Liver (tissue), 9 donors: ENCODE data around the gene SETD7. TPM values are rescaled to one million over a fixed set of nuclear protein-coding genes. Genes with fewer than 3 reads are reported as not detected.

Experiments
- DNase-seq: peaks from one replicate; pipeline ENCODE4 v3.0.0-alpha.2; 2017; ENCODE audit warnings: low spot score
- H3K27ac ChIP-seq, 2 donors: one replicate each; pipeline ENCODE4 v1.7.0; 2013; ENCODE audit warnings: inconsistent platforms in 2 of 2, low read length in 2 of 2, control low read depth in 1 of 2, low read depth in 1 of 2, mild to moderate bottlenecking in 1 of 2
- H3K27me3 ChIP-seq, 4 donors: one replicate each; pipeline versions ENCODE4 v1.6.1 to v1.7.0; 2013; ENCODE audit warnings: low read length in 3 of 4, inconsistent platforms in 1 of 4, mild to moderate bottlenecking in 1 of 4, moderate library complexity in 1 of 4; ENCODE audit not compliant: control insufficient read depth in 4 of 4, insufficient read depth in 4 of 4
- H3K36me3 ChIP-seq, 4 donors: one replicate each; pipeline versions ENCODE4 v1.6.1 to v1.7.0; 2013; ENCODE audit warnings: low read length in 3 of 4, mild to moderate bottlenecking in 3 of 4, low read depth in 1 of 4, moderate library complexity in 1 of 4; ENCODE audit not compliant: control insufficient read depth in 4 of 4, insufficient read depth in 3 of 4
- H3K4me1 ChIP-seq, 4 donors: one replicate each; pipeline versions ENCODE4 v1.6.1 to v1.7.0; 2013; ENCODE audit warnings: low read length in 3 of 4, mild to moderate bottlenecking in 3 of 4, moderate library complexity in 1 of 4; ENCODE audit not compliant: control insufficient read depth in 4 of 4, insufficient read depth in 4 of 4
- H3K4me3 ChIP-seq, 3 donors: one replicate each; pipeline versions ENCODE4 v1.6.1 to v1.7.0; 2013; ENCODE audit warnings: low read length in 3 of 3, control low read depth in 1 of 3, low read depth in 1 of 3, mild to moderate bottlenecking in 1 of 3
- H3K9ac ChIP-seq, 2 donors: one replicate each; pipeline ENCODE4 v1.7.0; 2013; ENCODE audit warnings: low read length in 2 of 2, mild to moderate bottlenecking in 2 of 2, moderate library complexity in 2 of 2, control low read depth in 1 of 2, low read depth in 1 of 2
- H3K9me3 ChIP-seq, 4 donors: one replicate each; pipeline versions ENCODE4 v1.6.1 to v1.7.0; 2013; ENCODE audit warnings: low read length in 3 of 4; ENCODE audit not compliant: control insufficient read depth in 4 of 4
- ATF3 ChIP-seq: IDR thresholded peaks from 2 replicates; pipeline ENCODE4 v1.6.1; 2016; ENCODE audit warnings: antibody characterized with exemption
- CTCF ChIP-seq: fragments of 150-350 bp; IDR thresholded peaks from 2 replicates; pipeline ENCODE4 v1.5.1; 2017; ENCODE audit warnings: improper control_type of control experiment, low read depth, low read length; ENCODE audit not compliant: missing input control
- EGR1 ChIP-seq, 2 donors: IDR thresholded peaks; 2 replicates each; pipeline ENCODE4 v1.6.1; 2016 to 2018; ENCODE audit warnings: antibody characterized with exemption in 2 of 2, low read depth in 2 of 2
- FOXA1 ChIP-seq: IDR thresholded peaks from 2 replicates; pipeline ENCODE4 v1.6.1; 2016; ENCODE audit warnings: antibody characterized with exemption
- FOXA2 ChIP-seq: IDR thresholded peaks from 2 replicates; pipeline ENCODE4 v1.6.1; 2016; ENCODE audit warnings: antibody characterized with exemption
- GABPA ChIP-seq, 2 donors: IDR thresholded peaks in 1 of 2; conservative IDR thresholded peaks in 1 of 2; 2 replicates each; pipeline ENCODE4 v1.6.1; 2016; ENCODE audit warnings: antibody characterized with exemption in 2 of 2, mild to moderate bottlenecking in 1 of 2, moderate library complexity in 1 of 2
- HNF4A ChIP-seq, 2 donors: conservative IDR thresholded peaks; 2 replicates each; pipeline ENCODE4 v1.6.1; 2016; ENCODE audit warnings: antibody characterized with exemption in 2 of 2, mild to moderate bottlenecking in 2 of 2
- HNF4G ChIP-seq: IDR thresholded peaks from 2 replicates; pipeline ENCODE4 v1.6.1; 2016; ENCODE audit warnings: antibody characterized with exemption
- MAX ChIP-seq: IDR thresholded peaks from 2 replicates; pipeline ENCODE4 v1.6.1; 2016; ENCODE audit warnings: antibody characterized with exemption
- NR2F2 ChIP-seq: IDR thresholded peaks from 2 replicates; pipeline ENCODE4 v1.6.1; 2016; ENCODE audit warnings: antibody characterized with exemption
- RAD21 ChIP-seq, 2 donors: IDR thresholded peaks; 2 replicates each; pipeline ENCODE4 v1.6.1; 2016; ENCODE audit warnings: antibody characterized with exemption in 2 of 2, mild to moderate bottlenecking in 2 of 2
- RXRA ChIP-seq, 2 donors: IDR thresholded peaks; 2 replicates each; pipeline ENCODE4 v1.6.1; 2017 to 2018; ENCODE audit warnings: antibody characterized with exemption in 2 of 2, mild to moderate bottlenecking in 1 of 2
- SP1 ChIP-seq: IDR thresholded peaks from 2 replicates; pipeline ENCODE4 v1.6.1; 2018; ENCODE audit warnings: antibody characterized with exemption, mild to moderate bottlenecking
- TAF1 ChIP-seq: conservative IDR thresholded peaks from 2 replicates; pipeline ENCODE4 v1.6.1; 2016; ENCODE audit warnings: antibody characterized with exemption, mild to moderate bottlenecking
- YY1 ChIP-seq: IDR thresholded peaks from 2 replicates; pipeline ENCODE4 v1.6.1; 2016; ENCODE audit warnings: antibody characterized with exemption, mild to moderate bottlenecking
- ZBTB33 ChIP-seq: IDR thresholded peaks from 2 replicates; pipeline ENCODE4 v1.6.1; 2016; ENCODE audit warnings: antibody characterized with exemption
- WGBS: extraction: QIAGEN DNeasy Blood & Tissue Kit; methylation state at CpG from one replicate; pipeline ENCODE4 v1.1.7; 2013; 5-methylcytosine and 5-hydroxymethylcytosine counted together
- polyA plus RNA-seq, 2 donors: library from polyadenylated mRNA; stranded (reverse) in 1 of 2; unstranded in 1 of 2; fragments of 200-250 nt in 1 of 2; fragments of >200 nt in 1 of 2; fragmentation: Nextera tagmentation in 1 of 2; extraction: Ambion mirVana in 1 of 2; gene quantifications; one replicate each; pipeline versions ENCODE4 v1.2.1 to v1.2.3, GENCODE V29; 2013 to 2015
- total RNA-seq, 2 donors: library from RNA; depleted of rRNA; stranded (reverse); fragments of >200 nt; gene quantifications; one replicate each; pipeline ENCODE4 v1.2.3, GENCODE V29; 2014
- donor health status: healthy.
- donor health status: healthy.
- donor health status: healthy.
- donor health status: healthy.
- donor health status: healthy.

Gene SETD7
- total and polyA plus RNA-seq, 4 donors: 12.9 to 81.7 (median 18.0) TPM

- Histone ChIP-seq H3K9ac (no peak overlapping the region), H3K4me3 (no peak overlapping the region), H3K4me1 (no peaks in the 10 kb centered on the region), H3K36me3 (no peaks in the 10 kb centered on the region), H3K27me3 (no peaks in the 10 kb centered on the region), H3K27ac (no peak overlapping the region), H3K9me3 (no peaks in the 10 kb centered on the region)
- no peak for TF ChIP-seq CTCF
- TF ChIP-seq GABPA (IDR thresholded peaks at IDR 0.05 in 1 of 2, conservative IDR thresholded peaks at IDR 0.05 in 1 of 2): no peak
- no peak for TF ChIP-seq FOXA1
- TF ChIP-seq RAD21 (IDR thresholded peaks at IDR 0.05): no peak
- TF ChIP-seq EGR1 (IDR thresholded peaks at IDR 0.05; ENCODE audit: low read depth in 2 of 2): no peak
- no peak for TF ChIP-seq HNF4G
- TF ChIP-seq FOXA2: no peak
- TF ChIP-seq SP1: no peak
- no peak for TF ChIP-seq YY1
- 88% methylated on average over 3 of the region's 3 CpGs for WGBS
- no peak for DNase-seq
Observed at GRCh38 chr4:139574641-139575040, 18.6 kb upstream of the SETD7 start.

GRCh38 chr4:139568206-139568955 lies 12.4 kb upstream of the SETD7 start:
- Histone ChIP-seq H3K9me3 (no peaks in the 10 kb centered on the region), H3K36me3 (no peaks in the 10 kb centered on the region), H3K4me1 (no peaks in the 10 kb centered on the region), H3K9ac (no peak overlapping the region), H3K4me3 (no peak overlapping the region), H3K27me3 (no peaks in the 10 kb centered on the region), H3K27ac (no peak overlapping the region)
- 93% methylated on average over 10 of the region's 10 CpGs for WGBS
- DNase-seq: no peak
- TF ChIP-seq EGR1 (IDR thresholded peaks at IDR 0.05; ENCODE audit: low read depth in 2 of 2) (no peak), SP1 (no peak), FOXA1 (no peak), HNF4G (no peak), TAF1 (no peak), GABPA (IDR thresholded peaks at IDR 0.05 in 1 of 2, conservative IDR thresholded peaks at IDR 0.05 in 1 of 2) (no peak), YY1 (no peak), ZBTB33 (no peak), MAX (no peak)

- no peak for DNase-seq
- Histone ChIP-seq H3K9me3 (no peaks in the 10 kb centered on the region), H3K9ac (no peak overlapping the region), H3K4me3 (no peak overlapping the region), H3K36me3 (no peaks in the 10 kb centered on the region), H3K27ac (no peak overlapping the region), H3K4me1 (peaks cover 0 to 10% (median 9%) of the 10 kb centered on the region in 4 donors), H3K27me3 (no peaks in the 10 kb centered on the region)
- WGBS: 92% methylated on average over 7 of the region's 7 CpGs
- TF ChIP-seq HNF4A (conservative IDR thresholded peaks at IDR 0.05): no peak
- TF ChIP-seq MAX: no peak
- no peak for TF ChIP-seq FOXA1
- TF ChIP-seq NR2F2: no peak
- TF ChIP-seq CTCF: no peak
- no peak for TF ChIP-seq ATF3
- TF ChIP-seq ZBTB33: no peak
- no peak for TF ChIP-seq RAD21 (IDR thresholded peaks at IDR 0.05)
- no peak for TF ChIP-seq YY1
- TF ChIP-seq EGR1 (IDR thresholded peaks at IDR 0.05; ENCODE audit: low read depth in 2 of 2): no peak
- TF ChIP-seq RXRA (IDR thresholded peaks at IDR 0.05): no peak
Observed at GRCh38 chr4:139567159-139567870, 11.3 kb upstream of the SETD7 start.
